ENCODE measurements around the gene HOXA11.

Gene HOXA11

GRCh38 chr7:27185854-27186667, 1.0 kb upstream of the HOXA11 start:
- Histone ChIP-seq H3K4me3 (ENCODE audit: low read depth, low read length, poor library complexity, severe bottlenecking) (no peak overlapping the region), H4K20me1 (ENCODE audit: insufficient read depth, low read length) (no peaks in the 10 kb centered on the region), H3K36me3 (ENCODE audit: insufficient read depth, low read length) (no peaks in the 10 kb centered on the region), H3K9me2 (ENCODE audit: low read depth, low read length) (no peaks in the 10 kb centered on the region), H2AFZ (ENCODE audit: low read length) (no peak overlapping the region), H3F3A (ENCODE audit: insufficient read depth, low read length) (no peaks in the 10 kb centered on the region), H3K4me2 (ENCODE audit: low read length) (no peak overlapping the region), H3K4me1 (ENCODE audit: insufficient read depth, low read length, severe bottlenecking) (peaks cover 16% of the 10 kb centered on the region), H3K79me2 (ENCODE audit: insufficient read depth, low read length) (no peaks in the 10 kb centered on the region), H3K27ac (ENCODE audit: low read depth, low read length, poor library complexity, severe bottlenecking) (no peak overlapping the region), H3K27me3 (ENCODE audit: insufficient read depth, low read length) (peaks cover 22% of the 10 kb centered on the region), H3K9me3 (ENCODE audit: low read length) (no peaks in the 10 kb centered on the region), H3K9ac (ENCODE audit: low read length) (no peak overlapping the region)
- TF ChIP-seq EZH2 (IDR thresholded peaks at IDR 0.05; ENCODE audit: borderline replicate concordance, low read length) (no peak), CTCF (IDR thresholded peaks at IDR 0.05; ENCODE audit: low read length) (no peak)

- Histone ChIP-seq H4K20me1 (ENCODE audit: insufficient read depth, low read length) (no peaks in the 10 kb centered on the region), H3K27me3 (ENCODE audit: insufficient read depth, low read length) (peaks cover 22% of the 10 kb centered on the region), H3K4me2 (ENCODE audit: low read length) (peak overlapping the region; percentile 57), H3K27ac (ENCODE audit: low read depth, low read length, poor library complexity, severe bottlenecking) (no peak overlapping the region), H2AFZ (ENCODE audit: low read length) (no peak overlapping the region), H3K9ac (ENCODE audit: low read length) (peak overlapping the region; percentile 5; the same call in 1 of the 2 replicates), H3K9me3 (ENCODE audit: low read length) (no peaks in the 10 kb centered on the region), H3F3A (ENCODE audit: insufficient read depth, low read length) (no peaks in the 10 kb centered on the region), H3K4me1 (ENCODE audit: insufficient read depth, low read length, severe bottlenecking) (peaks cover 16% of the 10 kb centered on the region), H3K36me3 (ENCODE audit: insufficient read depth, low read length) (no peaks in the 10 kb centered on the region), H3K4me3 (ENCODE audit: low read depth, low read length, poor library complexity, severe bottlenecking) (peak overlapping the region; percentile 54), H3K79me2 (ENCODE audit: insufficient read depth, low read length) (no peaks in the 10 kb centered on the region), H3K9me2 (ENCODE audit: low read depth, low read length) (no peaks in the 10 kb centered on the region)
- TF ChIP-seq EZH2 (IDR thresholded peaks at IDR 0.05; ENCODE audit: borderline replicate concordance, low read length) (no peak), CTCF (IDR thresholded peaks at IDR 0.05; ENCODE audit: low read length) (no peak)
Observed at GRCh38 chr7:27184337-27185012, 557 bp downstream of the HOXA11 start.

- no peaks in the 10 kb centered on the region for H4K20me1 ChIP-seq (ENCODE audit: insufficient read depth, low read length)
- peaks cover 22% of the 10 kb centered on the region for H3K27me3 ChIP-seq (ENCODE audit: insufficient read depth, low read length)
- H3K4me2 ChIP-seq (ENCODE audit: low read length), result peak overlapping the region; percentile 57
- no peaks in the 10 kb centered on the region for H3K79me2 ChIP-seq (ENCODE audit: insufficient read depth, low read length)
- peak overlapping the region; percentile 5; the same call in 1 of the 2 replicates for H3K9ac ChIP-seq (ENCODE audit: low read length)
- TF ChIP-seq EZH2 (IDR thresholded peaks at IDR 0.05; ENCODE audit: borderline replicate concordance, low read length) (no peak), CTCF (IDR thresholded peaks at IDR 0.05; ENCODE audit: low read length) (no peak)
- H3K4me1 ChIP-seq (ENCODE audit: insufficient read depth, low read length, severe bottlenecking), result peaks cover 16% of the 10 kb centered on the region
- H3K9me3 ChIP-seq (ENCODE audit: low read length), result no peaks in the 10 kb centered on the region
- no peak overlapping the region for H2AFZ ChIP-seq (ENCODE audit: low read length)
- H3K27ac ChIP-seq (ENCODE audit: low read depth, low read length, poor library complexity, severe bottlenecking), result no peak overlapping the region
- peak overlapping the region; percentile 54 for H3K4me3 ChIP-seq (ENCODE audit: low read depth, low read length, poor library complexity, severe bottlenecking)
- no peaks in the 10 kb centered on the region for H3K9me2 ChIP-seq (ENCODE audit: low read depth, low read length)
- no peaks in the 10 kb centered on the region for H3K36me3 ChIP-seq (ENCODE audit: insufficient read depth, low read length)
- no peaks in the 10 kb centered on the region for H3F3A ChIP-seq (ENCODE audit: insufficient read depth, low read length)
Observed at GRCh38 chr7:27183682-27184336, 1.2 kb downstream of the HOXA11 start.

All from OCI-LY1 (cell line).